Tibial artery (tissue), 4 donors: ENCODE measurements around the gene TRIP12.

Source experiments
- DNase-seq, 2 donors: peaks; one replicate each; pipeline ENCODE4 v3.0.0-alpha.2; 2019
- H3K27ac ChIP-seq, 2 donors: fragments of 200-600 bp; sonication (generic) in 1 of 2; 1 replicate in 1 of 2; 2 replicates in 1 of 2; pipeline ENCODE4 v1.5.1; 2018 to 2019; ENCODE audit warnings: mild to moderate bottlenecking in 1 of 2
- H3K27me3 ChIP-seq, 2 donors: fragments of 200-600 bp; sonication (generic) in 1 of 2; one replicate each; pipeline versions ENCODE4 v1.5.1 to v1.6.0; 2016 to 2019
- H3K36me3 ChIP-seq, 3 donors: fragments of 200-600 bp; sonication (generic) in 2 of 3; one replicate each; pipeline ENCODE4 v1.5.1; 2016 to 2019; ENCODE audit warnings: mild to moderate bottlenecking in 2 of 3
- H3K4me1 ChIP-seq, 4 donors: fragments of 200-600 bp; sonication (generic) in 2 of 4; 1 replicate in 3 of 4; 2 replicates in 1 of 4; pipeline ENCODE4 v1.5.1; 2016 to 2019
- H3K4me3 ChIP-seq, 2 donors: fragments of 200-600 bp; sonication (generic) in 1 of 2; 1 replicate in 1 of 2; 2 replicates in 1 of 2; pipeline ENCODE4 v1.5.1; 2018 to 2019; ENCODE audit warnings: mild to moderate bottlenecking in 2 of 2
- H3K9me3 ChIP-seq, 3 donors: fragments of 200-600 bp; sonication (generic) in 1 of 3; one replicate each; pipeline ENCODE4 v1.5.1; 2016 to 2019
- intact Hi-C: fragments of 100-400 bp; cut with DNase I; formaldehyde crosslinking; loops from one replicate; pipeline ENCODE4 v1.15.0; 2023; ENCODE audit warnings: low total_unique reads
- TF ChIP-seq, protein P1 (sequence below), 2 experiments: fragments of 200-600 bp in 1 of 2; fragments of 450-650 bp in 1 of 2; IDR thresholded peaks; one replicate each; pipeline ENCODE4 v1.5.1; 2017 to 2019; ENCODE audit warnings: antibody characterized with exemption in 2 of 2, mild to moderate bottlenecking in 1 of 2, moderate library complexity in 1 of 2

TRIP12 gene

GRCh38 chr2:229777716-229778115 lies 144.1 kb downstream of the TRIP12 start:
- intact Hi-C loops: no loop called here
- Histone ChIP-seq H3K27me3 (no peaks in the 10 kb centered on the region), H3K9me3 (no peaks in the 10 kb centered on the region), H3K4me3 (no peak overlapping the region), H3K4me1 (peaks cover 0 to 11% (median 5%) of the 10 kb centered on the region in 4 donors), H3K27ac (no peak overlapping the region), H3K36me3 (peaks cover 48 to 70% (median 63%) of the 10 kb centered on the region in 3 donors)
- TF ChIP-seq, protein P1, sequence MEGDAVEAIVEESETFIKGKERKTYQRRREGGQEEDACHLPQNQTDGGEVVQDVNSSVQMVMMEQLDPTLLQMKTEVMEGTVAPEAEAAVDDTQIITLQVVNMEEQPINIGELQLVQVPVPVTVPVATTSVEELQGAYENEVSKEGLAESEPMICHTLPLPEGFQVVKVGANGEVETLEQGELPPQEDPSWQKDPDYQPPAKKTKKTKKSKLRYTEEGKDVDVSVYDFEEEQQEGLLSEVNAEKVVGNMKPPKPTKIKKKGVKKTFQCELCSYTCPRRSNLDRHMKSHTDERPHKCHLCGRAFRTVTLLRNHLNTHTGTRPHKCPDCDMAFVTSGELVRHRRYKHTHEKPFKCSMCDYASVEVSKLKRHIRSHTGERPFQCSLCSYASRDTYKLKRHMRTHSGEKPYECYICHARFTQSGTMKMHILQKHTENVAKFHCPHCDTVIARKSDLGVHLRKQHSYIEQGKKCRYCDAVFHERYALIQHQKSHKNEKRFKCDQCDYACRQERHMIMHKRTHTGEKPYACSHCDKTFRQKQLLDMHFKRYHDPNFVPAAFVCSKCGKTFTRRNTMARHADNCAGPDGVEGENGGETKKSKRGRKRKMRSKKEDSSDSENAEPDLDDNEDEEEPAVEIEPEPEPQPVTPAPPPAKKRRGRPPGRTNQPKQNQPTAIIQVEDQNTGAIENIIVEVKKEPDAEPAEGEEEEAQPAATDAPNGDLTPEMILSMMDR (IDR thresholded peaks at IDR 0.05): no peak
- DNase-seq: no peak

- DNase-seq: no peak
- intact Hi-C loops: no loop called here
- H3K9me3 ChIP-seq: no peaks in the 10 kb centered on the region
- peaks cover 65 to 81% (median 79%) of the 10 kb centered on the region in 3 donors for H3K36me3 ChIP-seq
- no peaks in the 10 kb centered on the region for H3K27me3 ChIP-seq
- no peak overlapping the region for H3K4me3 ChIP-seq
- H3K4me1 ChIP-seq: peaks cover 0 to 3% (median 1%) of the 10 kb centered on the region in 4 donors
- H3K27ac ChIP-seq: no peak overlapping the region
- TF ChIP-seq, protein P1 (IDR thresholded peaks at IDR 0.05): no peak
These were observed 146.0 kb downstream of the TRIP12 start for GRCh38 chr2:229775614-229776313.

DNA sequence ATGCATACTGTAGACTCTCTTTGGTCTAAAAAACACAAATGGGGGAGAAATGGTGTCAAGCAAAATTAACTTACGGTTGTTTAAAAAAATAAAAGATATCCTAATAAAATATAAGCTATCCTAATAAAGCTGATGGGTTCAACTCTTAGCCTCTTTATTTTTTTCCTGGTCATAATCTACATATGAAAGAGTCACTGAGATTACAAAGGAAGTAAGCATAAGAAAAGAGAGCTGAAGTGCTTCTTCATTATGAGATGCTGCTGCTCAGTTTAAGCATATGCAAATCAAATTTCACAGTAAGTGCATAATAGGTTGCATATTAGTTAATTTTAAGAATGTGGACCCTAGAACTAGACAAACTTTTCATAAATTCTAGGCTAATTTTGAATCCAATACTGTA lies 147.6 kb downstream of the TRIP12 start:
- Histone ChIP-seq H3K4me3 (no peak overlapping the region), H3K27me3 (no peaks in the 10 kb centered on the region), H3K36me3 (peaks cover 78 to 89% (median 88%) of the 10 kb centered on the region in 3 donors), H3K9me3 (no peaks in the 10 kb centered on the region), H3K4me1 (no peaks in the 10 kb centered on the region), H3K27ac (no peak overlapping the region)
- intact Hi-C loops: no loop called here
- DNase-seq: no peak
- TF ChIP-seq, protein P1 (IDR thresholded peaks at IDR 0.05): no peak

- TF ChIP-seq, protein P1 (IDR thresholded peaks at IDR 0.05): no peak
- Histone ChIP-seq H3K9me3 (no peaks in the 10 kb centered on the region), H3K4me3 (no peak overlapping the region), H3K4me1 (no peaks in the 10 kb centered on the region), H3K36me3 (peaks cover 94 to 100% (median 94%) of the 10 kb centered on the region in 3 donors), H3K27me3 (no peaks in the 10 kb centered on the region), H3K27ac (no peak overlapping the region)
- intact Hi-C loops: no loop called here
- DNase-seq: no peak
These were observed 153.6 kb downstream of the TRIP12 start for GRCh38 chr2:229768235-229768634.

- no peaks in the 10 kb centered on the region for H3K9me3 ChIP-seq
- no peaks in the 10 kb centered on the region for H3K4me1 ChIP-seq
- peaks cover 71 to 78% (median 75%) of the 10 kb centered on the region in 3 donors for H3K36me3 ChIP-seq
- TF ChIP-seq, protein P1 (IDR thresholded peaks at IDR 0.05): no peak
- H3K4me3 ChIP-seq: no peak overlapping the region
- no peak for DNase-seq
- H3K27ac ChIP-seq: no peak overlapping the region
- H3K27me3 ChIP-seq: no peaks in the 10 kb centered on the region
- intact Hi-C loops: no loop called here
These were observed 156.1 kb downstream of the TRIP12 start for GRCh38 chr2:229765721-229766120.
